ENCODE data around the gene BEST1. TPM values are rescaled to one million over a fixed set of nuclear protein-coding genes. Genes with fewer than 3 reads are reported as not detected.
"Not testable (repeated sequence)": the region's sequence is repeated elsewhere in the genome, so short reads cannot be mapped to it uniquely, and the experiment has no call there.

The BEST1 gene
- total RNA-seq, 1 donor from 2014 or later, result 0.63 TPM

DNA sequence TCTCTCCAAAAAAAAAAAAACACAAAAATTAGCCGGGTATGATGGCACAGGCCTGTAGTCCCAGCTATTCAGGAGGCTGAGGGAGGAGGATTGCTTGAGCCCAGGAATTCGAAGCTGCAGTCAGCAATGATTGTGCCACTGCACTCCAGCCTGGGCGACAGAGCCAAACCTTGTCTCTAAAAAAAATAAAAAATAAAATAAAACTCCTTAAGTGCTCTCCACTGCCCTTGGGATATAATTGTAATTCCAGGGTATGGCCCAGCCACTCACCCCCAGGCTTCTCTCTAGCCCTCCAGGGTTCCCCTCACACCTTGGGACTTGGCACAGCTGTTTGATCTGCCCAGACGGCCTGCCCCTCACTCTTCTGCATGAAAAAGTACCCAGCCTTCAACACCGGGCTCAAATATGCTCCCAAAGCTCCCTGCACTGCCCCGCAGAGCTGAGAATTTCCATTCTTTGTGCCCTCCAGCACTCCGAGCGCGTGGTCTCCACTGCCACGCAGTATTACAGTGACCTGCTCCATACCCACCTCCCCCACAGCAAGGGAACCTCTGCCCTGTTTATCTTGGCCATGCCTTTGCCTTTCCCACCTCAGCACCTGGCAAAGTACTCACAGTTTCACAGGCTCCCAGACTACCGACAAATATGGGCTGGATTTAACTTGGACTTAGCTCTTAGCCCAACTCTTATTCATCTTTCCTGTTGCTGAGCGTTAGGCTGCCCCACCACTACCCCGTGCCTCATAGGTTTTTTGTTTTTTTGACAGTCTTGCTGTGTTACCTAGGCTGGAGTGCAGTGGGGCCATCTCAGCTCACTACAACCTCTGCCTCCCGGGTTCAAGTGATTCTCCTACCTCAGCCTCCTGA lies 24.8 kb downstream of the BEST1 start:
- peak; percentile 66 for ATAC-seq

GRCh38 chr11:61975638-61976419 lies 25.7 kb downstream of the BEST1 start:
- ATAC-seq (peak; percentile 2), DNase-seq (ENCODE audit: low spot score) (peak; percentile 62)

More for the DNA sequence above, 24.8 kb downstream of the BEST1 start:
- peak; percentile 92 for DNase-seq (ENCODE audit: low spot score)

DNA sequence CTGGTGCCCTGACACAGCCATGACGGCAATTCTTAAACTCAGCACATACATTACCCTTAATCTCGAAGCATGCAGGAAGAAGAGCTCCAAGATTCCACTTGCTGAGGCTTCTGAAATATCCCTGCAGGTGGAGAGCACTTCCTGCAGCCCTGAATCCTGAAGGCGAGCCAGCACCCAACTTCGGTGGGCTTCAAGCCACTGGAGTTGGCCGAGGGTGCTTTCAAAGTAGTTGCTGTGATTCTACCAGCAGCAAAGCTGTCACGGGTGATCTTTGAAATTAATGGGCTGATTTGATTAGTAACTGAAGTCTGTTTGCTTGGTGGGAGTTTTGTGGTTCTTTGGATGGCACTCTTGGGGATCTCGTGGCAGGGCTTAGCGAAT lies 26.3 kb downstream of the BEST1 start:
- ATAC-seq (no peak), DNase-seq (ENCODE audit: low spot score) (no peak)

DNA sequence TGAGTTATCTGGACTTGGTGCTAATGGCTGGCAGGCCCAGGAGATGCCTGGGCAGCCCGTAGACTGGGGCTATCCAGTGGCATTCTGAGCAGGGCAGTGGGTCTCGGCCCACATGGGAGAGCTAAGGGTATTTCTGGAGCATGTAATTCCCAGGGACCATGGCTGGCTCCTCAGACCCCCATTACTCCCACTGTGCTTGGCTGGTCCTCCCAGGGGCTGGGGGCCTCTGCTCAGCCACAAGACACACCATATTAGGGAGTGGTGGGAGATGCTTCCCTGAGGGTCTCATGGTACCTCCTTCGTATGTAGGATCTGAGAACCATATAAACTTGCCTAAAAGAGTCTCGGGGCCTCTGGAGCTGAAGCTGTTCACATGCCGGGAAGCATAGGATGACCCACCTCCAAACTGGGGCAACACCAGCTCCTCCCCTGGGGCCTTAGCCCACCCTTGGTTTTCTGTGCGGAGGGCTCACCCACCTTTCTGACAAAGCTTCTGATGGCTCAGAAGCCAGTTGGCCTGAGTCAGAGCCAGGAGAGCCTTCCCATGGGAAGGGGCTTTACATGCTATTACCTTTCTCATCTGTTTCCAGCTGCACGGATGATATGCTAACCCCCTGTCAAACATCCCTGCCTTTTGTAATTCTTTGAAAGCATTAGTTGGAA lies 26.8 kb downstream of the BEST1 start:
- ATAC-seq (no peak), DNase-seq (ENCODE audit: low spot score) (peak; percentile 44)

- DNase-seq (ENCODE audit: low spot score) (peak; percentile 44), ATAC-seq (no peak)
These were observed 28.8 kb downstream of the BEST1 start for GRCh38 chr11:61978703-61979661.

GRCh38 chr11:61980783-61981541 lies 30.8 kb downstream of the BEST1 start:
- ATAC-seq, result peak; percentile 52
- DNase-seq (ENCODE audit: low spot score), result peak; percentile 83

GRCh38 chr11:61983419-61983818 lies 33.3 kb downstream of the BEST1 start:
- DNase-seq (ENCODE audit: low spot score) (peak; percentile 88), ATAC-seq (peak; percentile 81)

GRCh38 chr11:61985869-61986268 lies 35.7 kb downstream of the BEST1 start:
- no peak for DNase-seq (ENCODE audit: low spot score)
- no peak for ATAC-seq

- ATAC-seq, result no peak
- DNase-seq (ENCODE audit: low spot score), result no peak
These were observed 44.8 kb downstream of the BEST1 start for GRCh38 chr11:61994981-61995380.

DNA sequence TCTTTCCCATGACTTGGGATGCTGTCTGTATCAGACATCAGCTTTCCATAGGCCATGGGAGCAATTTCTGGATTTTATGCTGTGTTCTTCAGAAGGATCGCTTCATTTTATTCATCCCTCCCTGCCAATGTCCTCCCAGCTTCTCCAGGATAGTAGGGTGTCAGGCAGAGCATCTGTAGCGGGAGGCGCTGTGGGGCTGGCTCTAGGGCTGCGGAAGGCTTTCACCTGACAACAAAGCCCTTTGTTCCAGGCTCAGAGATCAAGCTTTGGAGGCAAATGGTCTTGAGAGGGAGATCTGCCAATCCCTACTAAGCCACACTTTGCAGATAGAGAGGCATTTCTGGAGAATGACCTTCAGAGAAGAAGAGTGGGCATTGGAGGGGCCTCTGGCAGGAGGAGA lies 46.8 kb downstream of the BEST1 start:
- ATAC-seq (no peak), DNase-seq (ENCODE audit: low spot score) (peak; percentile 23)

DNA sequence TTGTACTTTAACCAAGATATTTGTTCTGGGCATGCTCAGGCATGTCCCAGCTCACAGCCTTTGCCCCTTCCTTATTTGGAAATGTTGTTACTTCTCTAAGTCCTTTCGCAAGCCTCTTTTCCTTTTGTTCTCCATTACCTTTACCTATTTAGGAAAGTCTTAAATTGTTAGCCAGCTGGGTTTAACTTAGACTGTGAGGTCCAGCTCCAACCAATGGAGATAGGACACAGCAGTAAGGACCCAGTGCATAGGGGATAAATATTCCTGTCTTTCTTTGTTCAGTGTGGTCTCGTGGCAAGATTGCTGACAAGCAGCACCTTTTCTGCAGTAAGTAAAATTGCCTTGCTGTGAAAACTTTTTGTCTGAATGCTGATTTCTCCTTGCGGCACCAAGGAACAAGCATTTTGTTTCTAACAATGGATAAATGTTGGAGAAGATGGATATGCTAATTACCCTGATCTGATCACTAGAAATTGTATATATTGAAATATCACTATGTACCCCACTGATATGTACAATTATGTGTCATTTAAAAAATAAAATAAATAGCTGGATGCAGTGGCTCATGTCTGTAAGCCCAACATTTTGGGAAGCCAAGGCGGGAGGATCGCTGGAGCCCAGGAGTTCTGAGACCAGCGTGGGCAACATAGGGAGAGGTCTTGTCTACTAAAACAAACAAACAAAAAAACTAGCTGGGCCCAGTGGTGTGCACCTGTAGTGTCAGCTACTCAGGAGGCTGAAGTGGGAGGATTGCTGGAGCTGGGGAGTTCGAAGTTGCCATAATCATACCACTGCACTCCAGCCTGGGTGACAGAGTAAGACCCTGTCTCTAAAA lies 49.2 kb downstream of the BEST1 start:
- ATAC-seq, result no peak
- no peak for DNase-seq (ENCODE audit: low spot score)

- DNase-seq (ENCODE audit: low spot score), result no peak
- peak; percentile 16 for ATAC-seq
These were observed 50.6 kb downstream of the BEST1 start for GRCh38 chr11:62000539-62001446.

GRCh38 chr11:62001450-62002191 lies 51.5 kb downstream of the BEST1 start:
- peak; percentile 89 for ATAC-seq
- peak; percentile 95 for DNase-seq (ENCODE audit: low spot score)

DNA sequence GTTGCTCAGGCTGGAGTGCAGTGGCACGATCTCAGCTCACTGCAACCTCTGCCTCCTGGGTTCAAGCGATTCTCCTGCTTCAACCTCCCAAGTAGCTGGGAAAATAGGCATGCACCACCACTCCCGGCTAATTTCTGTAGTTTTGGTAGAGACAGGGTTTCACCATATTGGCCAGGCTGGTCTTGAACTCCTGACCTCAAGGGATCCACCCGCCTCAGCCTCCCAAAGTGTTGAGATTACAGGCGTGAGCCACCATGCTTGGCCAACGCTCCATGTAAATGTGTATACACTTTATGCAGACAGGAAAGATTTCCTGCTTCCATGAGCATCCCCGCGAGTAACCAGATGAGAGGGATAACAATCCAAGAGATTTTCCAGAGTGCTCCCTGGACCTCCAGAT lies 52.1 kb downstream of the BEST1 start:
- not testable (repeated sequence) for DNase-seq (ENCODE audit: low spot score); ATAC-seq

- peak; percentile 24 for ATAC-seq
These were observed 54.3 kb downstream of the BEST1 start for GRCh38 chr11:62004473-62004872.

DNA sequence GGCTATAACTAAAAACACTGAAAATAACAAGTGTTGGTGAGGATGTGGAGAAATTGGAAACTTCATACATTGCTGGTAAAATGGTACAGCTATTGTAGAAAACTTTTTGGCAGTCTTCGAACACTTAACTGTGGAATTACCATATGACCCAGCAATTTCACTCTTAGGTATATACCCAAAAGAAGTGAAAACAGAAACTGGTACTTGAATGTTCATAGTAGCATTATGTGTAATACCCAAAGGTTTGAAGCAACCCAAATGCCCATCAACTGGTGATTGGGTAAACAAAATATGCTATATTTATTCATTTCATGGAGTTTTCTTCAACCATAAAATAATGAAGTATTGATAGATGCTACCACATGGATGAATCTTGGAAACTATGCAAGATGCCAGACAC lies 58.0 kb downstream of the BEST1 start:
- DNase-seq (ENCODE audit: low spot score) (no peak), ATAC-seq (no peak)

More at GRCh38 chr11:62004473-62004872, 54.3 kb downstream of the BEST1 start:
- no peak for DNase-seq (ENCODE audit: low spot score)

All from left lobe of liver (tissue), 2 donors.